HG03108 (cell line): ENCODE results near the gene TPPP3.

Experiments
- ATAC-seq: cut with Tn5 transposase; IDR thresholded peaks from one replicate; pipeline ENCODE4 v1.9.1; 2021; ENCODE audit warnings: moderate library complexity; ENCODE audit not compliant: unreplicated experiment

The TPPP3 gene

DNA sequence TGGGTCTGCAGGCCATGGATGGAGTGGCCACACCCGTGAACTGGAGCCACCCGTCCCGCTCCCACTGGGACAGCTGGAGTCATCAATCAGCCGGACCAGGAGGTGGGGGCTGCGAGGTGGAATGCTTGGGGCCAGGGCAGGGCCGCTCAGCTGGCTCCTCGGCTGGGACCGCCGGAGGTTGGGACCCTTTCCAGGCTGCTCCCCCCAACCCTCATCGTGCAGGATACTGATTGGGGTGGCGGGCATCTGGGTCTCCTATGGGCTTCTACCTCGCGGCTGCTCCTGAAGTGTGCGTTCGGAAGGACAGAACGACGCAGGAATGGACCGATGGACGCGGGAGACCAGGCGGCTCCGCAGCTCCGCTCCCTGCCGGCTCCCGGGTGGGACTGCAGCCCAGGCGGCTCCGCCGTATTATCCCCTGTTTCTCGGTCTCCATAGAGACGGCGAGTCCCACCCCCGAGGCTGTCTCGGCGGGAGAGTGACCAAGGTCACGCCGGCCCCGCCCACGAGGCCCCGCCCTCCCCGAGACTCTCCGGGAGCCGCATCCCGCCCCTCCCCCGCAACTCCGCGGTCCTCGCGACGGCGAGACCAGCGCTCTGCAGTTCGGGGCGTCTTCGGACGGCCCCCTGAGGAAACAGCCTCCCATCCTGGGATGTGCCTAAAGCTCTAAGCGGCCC is at the start of gene TPPP3:
TPPP3 (minus strand) TSS at position 388 of the 677 bp plus-strand sequence. CDS start 2,387 bp downstream, outside the sequence.
- ATAC-seq: no peak

DNA sequence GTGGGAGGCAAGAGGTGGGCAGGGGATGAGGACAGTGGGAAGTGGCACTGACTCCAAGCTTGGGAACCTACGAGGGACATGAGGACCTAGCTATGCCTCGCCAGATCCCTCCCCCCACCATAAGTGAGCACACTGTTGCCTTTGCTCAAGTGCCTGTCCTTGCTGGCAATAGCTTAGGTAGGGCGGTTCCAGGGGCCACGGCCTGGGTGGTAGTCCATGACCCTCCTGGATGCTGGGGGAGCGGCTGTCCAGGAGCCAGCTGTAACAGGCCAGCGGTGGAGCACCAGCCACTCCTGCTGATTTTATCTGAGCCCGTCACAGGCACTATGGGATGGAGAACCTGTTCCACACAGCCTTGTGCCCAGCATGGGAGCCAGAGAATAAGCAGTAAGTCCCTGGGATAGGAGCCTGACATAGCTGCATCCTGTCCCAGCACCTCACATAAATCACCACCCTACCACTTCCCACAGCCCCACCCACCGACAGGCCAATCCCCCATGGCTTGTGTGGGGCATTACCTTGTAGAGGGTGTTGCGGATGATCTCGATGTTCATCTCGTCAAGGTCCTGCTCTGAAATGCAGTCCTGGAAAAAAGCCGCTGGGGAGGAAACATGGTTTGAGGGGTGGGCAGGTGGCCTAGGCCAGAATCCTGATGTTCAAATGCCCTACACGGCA is 49.4 kb upstream of the TPPP3 start:
- no peak for ATAC-seq

DNA sequence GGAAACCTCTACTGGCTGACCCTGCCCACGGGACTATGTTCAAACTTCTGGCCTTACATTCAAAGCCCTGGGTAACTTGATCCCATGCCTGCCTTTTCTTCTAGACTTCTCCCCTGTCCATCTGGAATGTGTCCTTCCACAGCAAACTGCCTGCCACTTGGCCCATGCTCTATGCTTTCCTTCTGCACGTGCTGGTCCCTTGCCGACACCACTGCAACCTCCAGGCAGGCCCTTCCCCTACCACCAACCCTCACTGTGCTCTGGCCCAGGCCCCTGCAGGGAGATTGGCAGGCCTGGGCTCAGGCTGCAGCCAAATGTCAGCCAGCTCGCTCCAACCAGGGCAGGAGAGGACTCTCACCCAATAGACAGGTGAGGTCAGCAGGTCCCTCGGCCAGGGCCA is 48.6 kb upstream of the TPPP3 start:
- ATAC-seq: no peak

DNA sequence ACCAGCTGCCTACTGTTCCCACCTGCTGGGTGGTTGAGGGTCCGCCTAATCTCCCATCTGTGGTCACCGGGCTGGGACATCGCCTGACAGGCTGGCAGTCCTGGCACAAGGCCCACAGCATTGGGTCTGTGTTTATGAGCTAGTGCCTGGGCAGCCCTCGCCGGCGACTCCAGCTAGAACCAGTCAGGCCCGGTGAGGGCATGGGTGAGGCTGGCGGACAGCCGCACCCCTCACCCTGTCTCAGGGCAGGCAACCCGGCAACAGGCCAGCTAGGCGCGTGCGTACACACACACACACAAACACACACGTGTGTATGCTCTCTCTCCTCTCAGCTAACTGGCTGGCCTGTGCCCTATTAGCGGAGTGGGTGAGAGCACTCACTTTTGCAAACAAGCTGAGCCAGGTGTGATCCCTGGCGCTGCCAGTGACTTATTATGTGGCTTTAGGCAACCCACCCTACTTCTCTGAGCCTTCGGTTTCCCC is 48.0 kb upstream of the TPPP3 start:
- no peak for ATAC-seq

DNA sequence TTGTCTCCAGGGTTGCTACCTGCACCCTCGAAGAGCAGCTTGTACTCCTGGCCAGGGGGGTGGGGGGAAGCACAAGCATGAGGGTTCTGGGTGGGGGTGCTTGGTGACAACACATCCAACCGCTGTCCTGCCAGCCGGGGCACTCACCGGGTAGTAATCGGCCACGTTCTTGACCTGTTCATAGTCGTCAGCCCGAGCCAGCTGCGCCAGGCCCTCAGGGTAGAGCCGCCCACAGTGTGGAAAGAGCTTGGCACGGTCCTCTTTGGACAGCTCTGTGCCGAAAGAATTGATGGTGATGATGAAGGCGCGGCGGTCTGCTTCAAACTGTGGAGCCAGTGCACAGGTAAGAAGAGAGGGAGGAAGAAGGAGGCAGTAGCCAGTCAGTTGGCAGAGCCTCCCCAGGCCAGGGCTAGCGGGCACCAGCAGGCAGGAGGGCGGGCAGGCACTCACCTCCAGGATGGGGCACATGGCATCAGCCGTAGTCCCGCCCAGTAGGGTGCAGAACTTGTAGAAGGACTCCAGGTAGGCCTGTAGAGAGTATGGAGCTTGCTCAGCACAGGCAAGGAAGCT is 45.6 kb upstream of the TPPP3 start:
- no peak for ATAC-seq

DNA sequence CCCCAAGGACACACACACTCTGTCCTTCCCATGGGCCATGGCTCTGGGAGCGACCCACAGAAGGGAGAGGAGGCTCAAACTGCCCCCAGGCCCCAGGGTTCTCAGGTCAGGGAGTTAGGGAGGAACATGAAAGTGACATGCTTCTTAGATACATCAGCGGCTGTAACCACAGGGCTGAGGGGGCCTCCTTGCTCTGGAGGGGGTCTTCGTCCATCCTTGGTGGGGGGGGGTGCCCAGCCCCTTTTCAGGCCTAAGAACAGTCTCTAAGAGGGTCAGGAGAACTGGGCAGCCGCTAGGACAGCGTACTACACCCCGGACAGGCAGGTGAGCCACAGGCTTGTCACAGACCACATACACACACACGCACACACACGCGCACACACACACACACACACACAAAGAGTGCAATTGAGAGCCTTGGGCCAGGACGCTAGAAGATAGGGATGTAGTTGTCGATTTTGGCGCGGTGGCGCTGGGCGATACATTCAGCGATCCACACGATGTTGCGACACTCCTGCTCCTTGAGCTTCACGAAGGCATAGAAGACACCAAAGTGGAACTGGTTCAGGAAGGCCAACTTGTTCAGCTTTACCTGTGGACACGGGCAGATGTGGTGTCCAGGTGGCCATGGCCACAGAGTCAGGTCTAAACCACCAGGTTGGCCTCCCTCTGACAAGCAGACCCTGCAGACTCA is 44.9 kb upstream of the TPPP3 start:
- no peak for ATAC-seq

DNA sequence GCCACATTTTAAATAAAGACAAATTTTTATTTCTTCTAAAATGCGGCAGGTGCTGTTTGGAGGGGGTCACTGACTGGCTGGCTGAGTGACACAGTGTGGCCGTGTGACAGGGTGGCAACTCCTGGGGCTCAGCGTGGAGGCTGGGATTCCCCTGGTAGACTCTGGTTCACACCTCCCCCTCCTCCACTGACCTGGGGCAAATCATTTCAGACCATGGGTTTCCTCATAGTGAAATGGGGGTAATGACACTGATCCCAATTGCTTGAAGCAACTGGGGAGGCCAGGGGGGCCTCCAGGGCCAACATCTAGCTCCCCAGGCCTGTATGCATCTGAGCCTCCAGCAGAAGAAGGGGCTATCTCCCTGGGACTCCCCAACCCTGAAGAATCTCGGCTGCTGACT is 44.2 kb upstream of the TPPP3 start:
- no peak for ATAC-seq

DNA sequence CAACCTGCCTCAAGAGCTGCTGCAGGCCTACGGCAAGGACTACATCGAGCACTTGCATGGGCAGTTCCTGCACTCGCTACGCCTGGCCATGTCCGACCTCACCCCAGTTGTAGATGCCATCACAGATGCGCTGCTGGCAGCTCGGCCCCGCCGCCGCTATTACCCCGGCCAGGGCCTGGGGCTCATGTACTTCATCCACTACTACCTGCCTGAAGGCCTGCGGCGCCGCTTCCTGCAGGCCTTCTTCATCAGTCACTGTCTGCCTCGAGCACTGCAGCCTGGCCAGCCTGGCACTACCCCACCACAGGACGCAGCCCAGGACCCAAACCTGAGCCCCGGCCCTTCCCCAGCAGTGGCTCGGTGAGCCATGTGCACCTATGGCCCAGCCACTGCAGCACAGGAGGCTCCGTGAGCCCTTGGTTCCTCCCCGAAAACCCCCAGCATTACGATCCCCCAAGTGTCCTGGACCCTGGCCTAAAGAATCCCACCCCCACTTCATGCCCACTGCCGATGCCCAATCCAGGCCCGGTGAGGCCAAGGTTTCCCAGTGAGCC is 43.4 kb upstream of the TPPP3 start:
- no peak for ATAC-seq

DNA sequence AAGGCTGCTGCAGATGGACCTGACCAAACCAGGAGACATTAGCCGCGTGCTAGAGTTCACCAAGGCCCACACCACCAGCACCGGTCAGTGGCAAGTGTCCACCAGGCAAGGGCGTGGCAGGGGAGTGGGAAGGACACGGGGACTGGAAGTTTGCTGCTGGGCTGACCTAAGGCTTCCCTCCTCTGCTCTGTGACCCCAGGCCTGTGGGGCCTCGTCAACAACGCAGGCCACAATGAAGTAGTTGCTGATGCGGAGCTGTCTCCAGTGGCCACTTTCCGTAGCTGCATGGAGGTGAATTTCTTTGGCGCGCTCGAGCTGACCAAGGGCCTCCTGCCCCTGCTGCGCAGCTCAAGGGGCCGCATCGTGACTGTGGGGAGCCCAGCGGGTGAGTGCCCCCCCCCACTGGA is 42.5 kb upstream of the TPPP3 start:
- ATAC-seq: no peak

DNA sequence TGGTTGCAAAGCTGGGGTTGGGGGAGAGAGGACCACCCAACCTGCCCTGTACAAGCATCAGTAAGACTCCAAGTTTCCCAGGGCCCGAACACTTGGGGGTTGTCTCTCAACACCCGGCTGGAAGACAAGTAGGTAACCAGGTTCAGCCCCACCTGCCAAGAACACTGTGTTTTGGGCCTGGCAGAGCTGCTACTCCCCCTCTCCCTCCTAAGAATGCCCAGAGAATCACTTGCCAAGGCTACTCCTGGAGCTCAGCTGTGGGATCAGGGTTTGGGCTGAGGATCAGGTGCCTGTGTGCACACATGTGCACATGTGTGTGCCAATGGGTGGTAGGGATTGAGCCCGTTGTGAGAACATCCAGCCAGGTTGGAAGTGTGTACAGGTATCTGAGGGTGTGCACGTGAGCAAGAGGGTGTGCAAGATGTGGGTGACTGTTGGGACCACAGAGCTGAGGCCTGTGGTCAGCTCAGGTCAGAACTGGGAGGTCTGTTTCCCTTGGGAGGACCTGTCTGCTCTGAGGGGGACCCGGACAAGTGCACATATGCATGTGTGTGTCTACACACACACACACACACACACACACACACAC is 39.9 kb upstream of the TPPP3 start:
- no peak for ATAC-seq

DNA sequence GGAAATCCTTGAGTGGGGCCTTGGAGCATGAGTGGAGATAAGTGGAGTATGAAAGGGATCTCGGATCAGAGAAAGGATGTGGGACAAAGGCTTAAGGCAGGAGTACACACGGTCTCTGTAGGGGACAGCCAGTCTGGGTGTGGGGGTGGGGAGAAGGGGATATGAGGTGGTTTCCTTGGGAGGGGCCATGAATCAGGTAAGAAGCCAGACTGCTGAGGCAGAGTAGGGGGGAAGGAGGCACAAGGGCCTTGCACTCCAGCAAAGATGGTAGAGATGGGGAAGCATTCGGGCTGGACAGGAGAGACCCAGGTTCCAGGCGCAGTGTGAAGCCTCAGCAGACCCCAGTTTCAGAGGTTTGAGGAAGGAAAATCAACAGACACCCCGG is 39.2 kb upstream of the TPPP3 start:
- ATAC-seq: no peak

DNA sequence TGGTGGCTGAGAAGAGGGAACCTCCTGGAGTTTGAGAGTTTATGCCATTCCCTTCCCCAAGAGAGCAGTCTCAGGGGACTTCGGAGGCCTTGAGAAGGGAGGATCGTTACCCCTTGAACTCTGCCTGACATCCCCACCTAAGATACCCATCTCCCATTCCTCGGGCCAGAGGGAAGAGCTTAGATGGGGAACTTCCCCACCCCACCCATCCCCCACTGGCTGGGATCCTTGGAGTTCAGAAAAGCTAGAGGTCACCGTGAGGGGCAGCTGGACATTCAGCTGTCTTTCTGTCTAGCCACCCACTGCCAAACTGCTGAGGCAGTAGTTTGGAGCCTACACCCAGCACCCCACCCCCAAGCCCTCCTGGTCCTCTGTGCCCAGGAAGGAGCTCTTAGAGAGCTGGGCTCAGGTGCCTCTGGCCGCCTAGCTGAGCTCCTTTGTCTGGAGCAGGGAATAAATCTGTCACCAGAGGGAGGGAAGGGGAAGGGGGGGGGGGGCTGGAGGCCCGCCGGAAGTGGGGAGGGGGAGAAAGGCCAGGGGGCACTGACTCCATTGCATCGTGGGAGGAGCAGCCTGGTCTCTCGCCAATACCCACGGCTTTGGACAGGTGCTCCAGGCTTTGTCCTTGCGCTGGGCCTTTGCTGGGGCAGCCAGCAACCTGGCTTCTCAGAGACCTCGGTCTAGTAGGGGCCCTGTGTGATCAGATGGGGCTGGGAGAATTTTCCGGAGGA is 38.6 kb upstream of the TPPP3 start:
- no peak for ATAC-seq

DNA sequence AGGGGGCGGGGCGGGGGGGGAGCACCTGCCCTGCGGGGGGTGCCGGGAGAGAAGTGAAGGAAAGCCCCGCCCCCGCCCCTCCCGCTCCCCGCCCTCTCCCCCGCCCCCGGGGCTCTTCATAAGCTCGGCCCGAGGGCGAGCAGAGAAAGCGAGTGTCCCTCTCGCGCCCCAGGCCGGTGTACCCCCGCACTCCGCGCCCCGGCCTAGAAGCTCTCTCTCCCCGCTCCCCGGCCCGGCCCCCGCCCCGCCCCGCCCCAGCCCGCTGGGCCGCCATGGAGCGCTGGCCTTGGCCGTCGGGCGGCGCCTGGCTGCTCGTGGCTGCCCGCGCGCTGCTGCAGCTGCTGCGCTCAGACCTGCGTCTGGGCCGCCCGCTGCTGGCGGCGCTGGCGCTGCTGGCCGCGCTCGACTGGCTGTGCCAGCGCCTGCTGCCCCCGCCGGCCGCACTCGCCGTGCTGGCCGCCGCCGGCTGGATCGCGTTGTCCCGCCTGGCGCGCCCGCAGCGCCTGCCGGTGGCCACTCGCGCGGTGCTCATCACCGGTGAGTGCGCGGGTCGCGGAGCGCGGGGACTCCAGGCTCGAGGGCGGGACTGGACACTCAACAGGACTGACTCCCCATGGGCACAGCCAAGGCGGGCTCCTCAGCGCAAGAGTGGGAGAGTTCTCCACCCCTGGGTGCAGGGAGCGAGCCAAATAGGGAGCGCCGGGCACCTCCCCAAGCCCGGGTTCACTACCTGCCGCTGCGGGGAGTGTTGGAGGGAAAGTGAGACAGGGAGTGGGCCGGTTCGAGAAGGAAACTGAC is 37.9 kb upstream of the TPPP3 start, which contains the start of gene HSD11B2:
HSD11B2 (plus strand) TSS at position 145 of the 798 bp plus-strand sequence; CDS start at position 273, 128 bp downstream.
- ATAC-seq: no peak

DNA sequence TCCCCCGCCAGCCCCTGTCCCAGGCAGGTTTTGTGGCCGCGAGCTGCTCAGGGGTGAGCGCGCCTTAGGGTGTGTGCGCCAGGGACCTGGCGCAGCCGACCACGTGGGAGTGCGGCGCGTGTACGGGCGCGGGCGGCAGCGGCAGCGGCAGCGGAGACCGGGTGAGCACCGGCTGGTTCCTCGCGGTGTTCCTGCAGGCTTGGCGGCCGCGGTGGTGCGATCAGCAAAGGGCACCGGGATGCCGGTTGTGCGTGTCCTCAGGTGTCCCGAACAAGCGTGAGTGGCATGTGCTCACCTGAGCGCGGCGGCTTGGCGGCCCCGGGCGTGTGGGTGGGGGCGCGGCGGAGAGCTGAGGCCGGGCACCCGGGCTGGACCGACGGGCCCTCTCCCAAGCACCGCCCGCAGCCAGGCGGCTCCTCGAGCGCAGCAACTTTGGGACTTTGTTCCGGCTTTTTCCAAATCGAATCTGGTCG is 37.2 kb upstream of the TPPP3 start:
- ATAC-seq: no peak

DNA sequence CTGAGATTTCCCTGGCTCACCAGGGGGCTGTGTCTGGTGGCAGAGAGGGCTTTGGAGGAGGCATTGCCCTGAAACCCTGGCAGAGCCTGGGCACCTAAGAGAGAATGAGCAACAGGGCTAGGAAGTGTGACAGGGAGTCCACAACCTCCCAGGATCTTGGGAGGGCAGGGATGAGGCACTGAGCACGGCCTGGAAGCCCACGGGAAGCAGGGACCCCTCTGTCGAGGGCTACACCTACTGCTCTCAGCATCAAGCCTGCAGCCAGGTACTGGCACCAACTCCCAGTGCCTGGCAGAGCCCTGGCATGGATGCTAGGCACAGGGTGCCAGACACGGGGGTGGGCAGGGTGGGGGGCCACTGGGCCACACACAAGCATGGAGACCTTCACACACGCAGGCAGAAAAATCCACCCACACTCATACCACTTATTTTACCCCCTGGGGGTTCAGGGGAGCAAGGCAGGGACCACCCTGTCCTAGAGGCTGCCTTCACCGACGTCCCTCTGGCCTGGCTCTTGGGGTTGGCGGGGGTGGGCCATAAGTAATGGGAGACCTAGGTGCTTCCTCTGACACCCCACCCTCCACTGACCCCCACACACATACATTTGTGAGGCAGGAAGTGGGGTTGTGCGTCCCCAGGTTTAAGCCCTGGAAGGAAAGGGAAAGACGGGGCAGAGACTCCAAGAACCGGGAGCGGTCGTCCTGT is 36.7 kb upstream of the TPPP3 start:
- ATAC-seq: no peak

DNA sequence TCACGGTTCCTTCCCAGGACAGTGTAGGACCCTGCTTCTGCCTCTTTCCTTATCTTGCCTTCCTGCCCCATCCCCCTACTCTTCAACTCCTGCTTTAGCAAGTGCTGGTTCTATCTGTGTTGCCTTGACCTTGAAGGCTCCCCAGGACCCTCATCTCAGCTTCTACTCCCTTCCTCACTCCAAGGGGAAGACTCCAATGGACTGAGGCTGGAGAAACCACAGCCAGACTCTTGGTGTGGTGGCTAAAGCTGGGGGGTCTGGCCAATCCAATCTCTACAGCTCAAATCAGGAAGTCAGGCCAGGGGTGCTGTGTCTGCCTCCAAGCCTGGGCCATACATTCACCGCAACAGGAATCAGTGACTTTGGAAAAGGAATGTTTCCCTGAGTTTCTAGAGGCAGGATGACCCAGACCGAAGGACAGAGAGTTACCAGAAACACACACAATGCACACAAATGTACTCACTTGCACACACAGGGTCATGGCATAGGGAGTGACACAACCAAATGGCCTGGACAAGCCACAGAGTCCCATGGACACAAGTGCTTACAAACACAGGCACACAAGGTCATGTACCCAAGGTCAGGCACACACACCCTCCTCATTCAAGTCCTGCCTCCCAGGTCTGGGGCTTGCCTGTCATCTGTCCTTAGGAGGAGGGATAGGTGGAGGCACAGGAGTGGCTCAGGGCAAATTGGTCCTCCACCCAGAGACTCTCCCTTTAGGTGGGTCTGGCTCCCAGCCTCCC is 35.9 kb upstream of the TPPP3 start:
- ATAC-seq: no peak

DNA sequence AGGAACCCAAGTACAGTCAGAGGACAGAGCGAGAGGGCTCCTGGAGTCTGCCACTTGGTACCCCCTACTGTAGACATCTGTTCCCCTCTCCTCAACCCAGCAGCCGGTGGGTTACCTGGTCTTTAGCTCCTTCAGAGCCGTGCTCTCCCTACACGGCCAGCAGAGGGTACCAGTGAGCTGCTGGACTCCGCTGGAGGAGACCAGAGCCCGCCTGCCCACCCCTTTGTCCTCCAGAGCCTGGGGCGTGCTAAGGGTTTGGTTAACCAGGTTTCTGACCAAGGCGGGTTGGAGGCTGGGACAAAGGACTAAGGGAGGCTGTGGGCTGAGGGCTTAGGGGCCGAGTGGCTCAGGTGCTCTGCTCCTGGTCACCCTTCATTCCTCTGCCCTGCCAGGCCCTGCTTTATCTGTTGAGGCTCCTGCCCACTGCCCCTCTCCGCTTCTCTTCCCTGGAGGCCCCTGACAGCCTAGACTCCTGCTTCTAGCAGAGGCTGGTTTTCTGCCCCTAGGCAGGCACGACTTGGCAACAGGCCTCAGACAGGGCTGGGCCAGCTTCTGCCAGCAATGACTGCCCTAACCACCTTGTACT is 34.9 kb upstream of the TPPP3 start:
- no peak for ATAC-seq

DNA sequence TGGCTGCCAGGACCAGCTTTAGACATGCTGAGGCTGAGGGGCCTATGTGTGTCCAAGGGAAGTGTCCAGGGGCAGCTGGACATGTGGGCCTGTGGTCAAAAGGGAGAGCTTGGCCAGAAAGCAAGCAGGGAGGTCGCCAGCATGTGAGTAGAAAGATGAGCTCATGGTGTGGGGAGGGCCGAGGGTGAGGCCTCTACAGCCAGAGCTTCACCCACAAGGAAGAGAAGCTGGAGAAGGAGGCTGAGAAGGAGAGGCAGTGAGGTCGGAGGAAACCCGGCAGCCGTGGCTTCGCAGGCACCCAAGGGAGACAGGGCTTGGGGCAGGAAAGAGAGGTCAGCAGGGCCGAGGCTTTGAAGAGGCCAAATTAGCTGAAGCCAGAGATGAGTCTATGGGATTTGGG is 33.7 kb upstream of the TPPP3 start:
- ATAC-seq: no peak
